Calu3 (cell line): ENCODE data around the gene JHY. TPM values are rescaled to one million over a fixed set of nuclear protein-coding genes. Genes with fewer than 3 reads are reported as not detected.

Experiments
- BruUV-seq: library from RNA; stranded (reverse); fragments of 400-500 nt; replicated peaks from 2 replicates; lab custom pipeline; 2021; lab: Mats Ljungman, UMichigan
- CTCF ChIA-PET: fragments of 300-600 bp; sonication (Branson Sonifier 250); formaldehyde crosslinking; loops from one replicate; lab custom pipeline; 2022; ENCODE audit warnings: antibody characterized with exemption; lab: Charles Lee
- DNase-seq: peaks from one replicate; pipeline ENCODE4 v3.0.0; 2022
- H3K27ac Mint-ChIP-seq: one replicate; pipeline ENCODE4 v1.8.0; 2022; ENCODE audit warnings: mixed read lengths; ENCODE audit not compliant: unreplicated experiment
- H3K27me3 Mint-ChIP-seq: one replicate; pipeline ENCODE4 v1.8.0; 2022; ENCODE audit warnings: mixed read lengths; ENCODE audit not compliant: unreplicated experiment
- H3K36me3 Mint-ChIP-seq: one replicate; pipeline ENCODE4 v1.8.0; 2022; ENCODE audit warnings: mild to moderate bottlenecking, moderate library complexity, mixed read lengths; ENCODE audit not compliant: insufficient read depth, unreplicated experiment
- H3K4me1 Mint-ChIP-seq: one replicate; pipeline ENCODE4 v1.8.0; 2022; ENCODE audit warnings: mild to moderate bottlenecking, low read depth, mixed read lengths; ENCODE audit not compliant: unreplicated experiment
- H3K4me3 Mint-ChIP-seq: one replicate; pipeline ENCODE4 v1.8.0; 2022; ENCODE audit warnings: mild to moderate bottlenecking, low read depth, moderate library complexity, mixed read lengths; ENCODE audit not compliant: unreplicated experiment
- H3K9me3 Mint-ChIP-seq: one replicate; pipeline ENCODE4 v1.8.0; 2022; ENCODE audit warnings: low read depth, mixed read lengths; ENCODE audit not compliant: unreplicated experiment
- CTCF ChIP-seq: fragments of 200-600 bp; IDR thresholded peaks from one replicate; pipeline ENCODE4 v1.8.0; 2022; ENCODE audit warnings: antibody characterized with exemption; ENCODE audit not compliant: unreplicated experiment
- intact Hi-C: fragments of 100-400 bp; cut with micrococcal nuclease; formaldehyde crosslinking; loops from one replicate; pipeline ENCODE4 v1.10.0; 2022; ENCODE audit not compliant: unreplicated experiment
- total RNA-seq: library from RNA; stranded (reverse); gene quantifications from 2 replicates; pipeline ENCODE4 v1.2.3, GENCODE V29; 2022

JHY gene
- total RNA-seq, 1 experiment from 2014 or later, result 3.5 TPM

GRCh38 chr11:122843281-122844141 is 39.0 kb upstream of the JHY start:
- intact Hi-C loops, result no loop called here
- no peaks in the 10 kb centered on the region for H3K27me3 Mint-ChIP-seq
- no peak overlapping the region for H3K4me3 Mint-ChIP-seq
- CTCF ChIA-PET, result no interaction called here
- DNase-seq, result peak; percentile 8
- no TSS peak for BruUV-seq
- no peaks in the 10 kb centered on the region for H3K36me3 Mint-ChIP-seq
- H3K27ac Mint-ChIP-seq, result no peak overlapping the region
- H3K4me1 Mint-ChIP-seq, result peaks cover 11% of the 10 kb centered on the region
- TF ChIP-seq CTCF, result no peak
- H3K9me3 Mint-ChIP-seq, result no peaks in the 10 kb centered on the region

GRCh38 chr11:122847466-122847865 is 35.1 kb upstream of the JHY start:
- intact Hi-C loops, result no loop called here
- DNase-seq, result no peak
- Mint-ChIP-seq H3K27ac (no peak overlapping the region), H3K9me3 (no peaks in the 10 kb centered on the region), H3K4me1 (peaks cover 24% of the 10 kb centered on the region), H3K27me3 (no peaks in the 10 kb centered on the region), H3K4me3 (no peak overlapping the region), H3K36me3 (no peaks in the 10 kb centered on the region)
- no peak for TF ChIP-seq CTCF
- no TSS peak for BruUV-seq
- CTCF ChIA-PET, result no interaction called here

- no peak overlapping the region for H3K4me3 Mint-ChIP-seq
- intact Hi-C loops, result no loop called here
- no peaks in the 10 kb centered on the region for H3K27me3 Mint-ChIP-seq
- no TSS peak for BruUV-seq
- no peaks in the 10 kb centered on the region for H3K36me3 Mint-ChIP-seq
- H3K27ac Mint-ChIP-seq, result no peak overlapping the region
- no peak for DNase-seq
- TF ChIP-seq CTCF, result no peak
- peaks cover 25% of the 10 kb centered on the region for H3K4me1 Mint-ChIP-seq
- H3K9me3 Mint-ChIP-seq, result no peaks in the 10 kb centered on the region
- CTCF ChIA-PET, result no interaction called here
Measured at GRCh38 chr11:122848186-122848585, 34.4 kb upstream of the JHY start.

GRCh38 chr11:122850076-122850631 is 32.4 kb upstream of the JHY start:
- no peaks in the 10 kb centered on the region for H3K36me3 Mint-ChIP-seq
- intact Hi-C loops, result no loop called here
- no peaks in the 10 kb centered on the region for H3K9me3 Mint-ChIP-seq
- peaks cover 19% of the 10 kb centered on the region for H3K4me1 Mint-ChIP-seq
- CTCF ChIA-PET, result no interaction called here
- no peak for DNase-seq
- no TSS peak for BruUV-seq
- TF ChIP-seq CTCF, result no peak
- no peak overlapping the region for H3K4me3 Mint-ChIP-seq
- H3K27me3 Mint-ChIP-seq, result no peaks in the 10 kb centered on the region
- H3K27ac Mint-ChIP-seq, result no peak overlapping the region
